DMS153 treated with DMSO at 0.1 percent for 48 hours (cell line): ENCODE results near the gene MAGEA6.
"Not testable (repeated sequence)": the region's sequence is repeated elsewhere in the genome, so short reads cannot be mapped to it uniquely, and the experiment has no call there.

Experiments
- DNase-seq: peaks from one replicate; lab custom pipeline; 2025; ENCODE audit not compliant: unreplicated experiment; lab: John Stamatoyannopoulos, UW

MAGEA6 gene

GRCh38 chrX:152734143-152734858, 35.2 kb downstream of the MAGEA6 start:
- not testable (repeated sequence) for DNase-seq

DNA sequence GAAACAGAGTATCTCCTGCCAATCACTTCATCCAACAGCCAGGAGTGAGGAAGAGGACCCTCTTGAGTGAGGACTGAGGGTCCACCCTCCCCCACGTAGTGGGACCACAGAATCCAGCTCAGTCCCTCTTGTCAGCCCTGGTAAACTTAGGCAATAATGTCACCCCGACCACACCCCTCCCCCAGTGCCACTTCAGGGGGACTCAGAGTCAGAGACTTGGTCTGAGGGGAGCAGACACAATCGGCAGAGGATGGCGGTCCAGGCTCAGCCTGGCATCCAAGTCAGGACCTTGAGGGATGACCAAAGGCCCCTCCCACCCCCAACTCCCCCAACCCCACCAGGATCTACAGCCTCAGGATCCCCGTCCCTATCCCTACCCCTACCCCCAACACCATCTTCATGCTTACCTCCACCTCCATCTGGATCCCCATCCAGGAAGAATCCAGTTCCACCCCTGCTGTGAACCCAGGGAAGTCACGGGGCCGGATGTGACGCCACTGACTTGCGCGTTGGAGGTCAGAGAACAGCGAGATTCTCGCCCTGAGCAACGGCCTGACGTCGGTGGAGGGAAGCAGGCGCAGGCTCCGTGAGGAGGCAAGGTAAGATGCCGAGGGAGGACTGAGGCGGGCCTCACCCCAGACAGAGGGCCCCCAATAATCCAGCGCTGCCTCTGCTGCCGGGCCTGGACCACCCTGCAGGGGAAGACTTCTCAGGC, 36.1 kb downstream of the MAGEA6 start, which contains the start of the genes CSAG1 and MAGEA12:
TSS of gene CSAG1 (minus strand) at position 461 of the 715 bp plus-strand sequence. CDS start 1,261 bp downstream, outside the sequence.
TSS of gene MAGEA12 (plus strand) at position 497 of the 715 bp plus-strand sequence. CDS start 2,405 bp downstream, outside the sequence.
- no peak for DNase-seq

DNA sequence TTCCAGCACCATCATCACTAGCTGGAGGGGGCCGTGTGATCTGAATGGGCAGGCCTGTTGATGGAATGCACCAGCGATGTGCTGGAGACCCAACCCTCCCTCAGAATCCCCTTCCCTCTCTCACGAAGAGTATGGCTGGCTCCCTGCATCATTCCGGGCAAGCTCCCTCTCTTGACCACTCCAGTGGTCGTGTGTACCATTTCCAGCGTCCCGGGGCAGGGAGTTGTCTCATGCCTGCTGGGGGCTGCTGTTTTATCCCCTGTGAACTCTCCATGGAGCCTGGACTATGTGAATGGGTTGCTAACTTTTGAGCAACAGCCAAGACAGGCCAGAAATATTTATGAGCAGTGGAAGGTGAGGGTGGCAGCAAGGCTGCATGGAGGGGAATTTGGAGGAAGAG, 44.1 kb downstream of the MAGEA6 start:
- no peak for DNase-seq
